Measurements from ENCODE around the gene SIRPA.

The SIRPA gene

GRCh38 chr20:1891263-1892118 is 3.7 kb upstream of the SIRPA start:
- H3K9me3 Mint-ChIP-seq: no peaks in the 10 kb centered on the region
- no peaks in the 10 kb centered on the region for H3K36me3 Mint-ChIP-seq
- H3K27ac Mint-ChIP-seq: no peak overlapping the region
- peaks cover 44% of the 10 kb centered on the region for H3K27me3 Mint-ChIP-seq
- no peak overlapping the region for H3K4me3 Mint-ChIP-seq
- no peaks in the 10 kb centered on the region for H3K4me1 Mint-ChIP-seq

- Mint-ChIP-seq H3K9me3 (no peaks in the 10 kb centered on the region), H3K27me3 (peaks cover 48% of the 10 kb centered on the region), H3K27ac (no peak overlapping the region), H3K36me3 (no peaks in the 10 kb centered on the region), H3K4me1 (no peaks in the 10 kb centered on the region), H3K4me3 (no peak overlapping the region)
Observed at GRCh38 chr20:1892119-1892385, 3.2 kb upstream of the SIRPA start.

GRCh38 chr20:1893721-1894470 is 1.3 kb upstream of the SIRPA start:
- Mint-ChIP-seq H3K27ac (no peak overlapping the region), H3K36me3 (no peaks in the 10 kb centered on the region), H3K27me3 (peaks cover 43% of the 10 kb centered on the region), H3K4me3 (peak overlapping the region; percentile 34), H3K9me3 (no peaks in the 10 kb centered on the region), H3K4me1 (no peaks in the 10 kb centered on the region)

GRCh38 chr20:1894471-1894950 is 696 bp upstream of the SIRPA start:
- H3K4me1 Mint-ChIP-seq: no peaks in the 10 kb centered on the region
- peaks cover 44% of the 10 kb centered on the region for H3K27me3 Mint-ChIP-seq
- no peak overlapping the region for H3K27ac Mint-ChIP-seq
- H3K9me3 Mint-ChIP-seq: no peaks in the 10 kb centered on the region
- H3K4me3 Mint-ChIP-seq: no peak overlapping the region
- no peaks in the 10 kb centered on the region for H3K36me3 Mint-ChIP-seq

GRCh38 chr20:1895674-1896483 is 672 bp downstream of the SIRPA start:
- peaks cover 44% of the 10 kb centered on the region for H3K27me3 Mint-ChIP-seq
- H3K27ac Mint-ChIP-seq: no peak overlapping the region
- peak overlapping the region; percentile 62 for H3K4me3 Mint-ChIP-seq
- H3K36me3 Mint-ChIP-seq: no peaks in the 10 kb centered on the region
- no peaks in the 10 kb centered on the region for H3K4me1 Mint-ChIP-seq
- H3K9me3 Mint-ChIP-seq: no peaks in the 10 kb centered on the region

- no peak overlapping the region for H3K27ac Mint-ChIP-seq
- H3K4me3 Mint-ChIP-seq: no peak overlapping the region
- H3K4me1 Mint-ChIP-seq: no peaks in the 10 kb centered on the region
- no peaks in the 10 kb centered on the region for H3K9me3 Mint-ChIP-seq
- H3K36me3 Mint-ChIP-seq: no peaks in the 10 kb centered on the region
- H3K27me3 Mint-ChIP-seq: peaks cover 44% of the 10 kb centered on the region
Observed at GRCh38 chr20:1896484-1897258, 1.5 kb downstream of the SIRPA start.

GRCh38 chr20:1897541-1897940 is 2.3 kb downstream of the SIRPA start:
- H3K4me3 Mint-ChIP-seq: no peak overlapping the region
- H3K4me1 Mint-ChIP-seq: no peaks in the 10 kb centered on the region
- peaks cover 40% of the 10 kb centered on the region for H3K27me3 Mint-ChIP-seq
- no peak overlapping the region for H3K27ac Mint-ChIP-seq
- no peaks in the 10 kb centered on the region for H3K36me3 Mint-ChIP-seq
- H3K9me3 Mint-ChIP-seq: no peaks in the 10 kb centered on the region

- no peaks in the 10 kb centered on the region for H3K4me1 Mint-ChIP-seq
- no peak overlapping the region for H3K4me3 Mint-ChIP-seq
- H3K36me3 Mint-ChIP-seq: no peaks in the 10 kb centered on the region
- H3K9me3 Mint-ChIP-seq: no peaks in the 10 kb centered on the region
- peaks cover 35% of the 10 kb centered on the region for H3K27me3 Mint-ChIP-seq
- H3K27ac Mint-ChIP-seq: peak overlapping the region; percentile 35
Observed at GRCh38 chr20:1897965-1898464, 2.8 kb downstream of the SIRPA start.

GRCh38 chr20:1898482-1899240 is 3.5 kb downstream of the SIRPA start:
- no peaks in the 10 kb centered on the region for H3K36me3 Mint-ChIP-seq
- H3K27ac Mint-ChIP-seq: no peak overlapping the region

GRCh38 chr20:1899241-1899525 is 4.0 kb downstream of the SIRPA start:
- no peaks in the 10 kb centered on the region for H3K36me3 Mint-ChIP-seq
- H3K4me1 Mint-ChIP-seq: no peaks in the 10 kb centered on the region
- H3K27me3 Mint-ChIP-seq: peaks cover 30% of the 10 kb centered on the region
- H3K27ac Mint-ChIP-seq: no peak overlapping the region
- H3K4me3 Mint-ChIP-seq: no peak overlapping the region
- H3K9me3 Mint-ChIP-seq: no peaks in the 10 kb centered on the region

More at GRCh38 chr20:1898482-1899240, 3.5 kb downstream of the SIRPA start:
- Mint-ChIP-seq H3K9me3 (no peaks in the 10 kb centered on the region), H3K4me1 (no peaks in the 10 kb centered on the region), H3K4me3 (no peak overlapping the region), H3K27me3 (peaks cover 32% of the 10 kb centered on the region)

GRCh38 chr20:1900321-1900801 is 5.2 kb downstream of the SIRPA start:
- H3K27me3 Mint-ChIP-seq: peaks cover 28% of the 10 kb centered on the region

GRCh38 chr20:1901704-1902103 is 6.5 kb downstream of the SIRPA start:
- Mint-ChIP-seq H3K4me3 (no peak overlapping the region), H3K4me1 (no peaks in the 10 kb centered on the region), H3K36me3 (no peaks in the 10 kb centered on the region), H3K9me3 (no peaks in the 10 kb centered on the region), H3K27ac (no peak overlapping the region), H3K27me3 (peaks cover 16% of the 10 kb centered on the region)

More at GRCh38 chr20:1900321-1900801, 5.2 kb downstream of the SIRPA start:
- no peak overlapping the region for H3K4me3 Mint-ChIP-seq
- H3K27ac Mint-ChIP-seq: no peak overlapping the region
- H3K36me3 Mint-ChIP-seq: no peaks in the 10 kb centered on the region
- no peaks in the 10 kb centered on the region for H3K4me1 Mint-ChIP-seq
- H3K9me3 Mint-ChIP-seq: no peaks in the 10 kb centered on the region

- H3K27me3 Mint-ChIP-seq: peaks cover 12% of the 10 kb centered on the region
- H3K9me3 Mint-ChIP-seq: no peaks in the 10 kb centered on the region
- H3K36me3 Mint-ChIP-seq: no peaks in the 10 kb centered on the region
- H3K4me3 Mint-ChIP-seq: no peak overlapping the region
- H3K27ac Mint-ChIP-seq: no peak overlapping the region
- H3K4me1 Mint-ChIP-seq: no peaks in the 10 kb centered on the region
Observed at GRCh38 chr20:1902188-1902587, 7.0 kb downstream of the SIRPA start.

GRCh38 chr20:1904135-1904534 is 8.9 kb downstream of the SIRPA start:
- Mint-ChIP-seq H3K27ac (no peak overlapping the region), H3K4me1 (no peaks in the 10 kb centered on the region), H3K9me3 (no peaks in the 10 kb centered on the region), H3K4me3 (no peak overlapping the region), H3K27me3 (peaks cover 12% of the 10 kb centered on the region), H3K36me3 (no peaks in the 10 kb centered on the region)
